CD4-positive, alpha-beta T cell (primary cell): ENCODE results near the gene TMEM191C. TPM values are rescaled to one million over a fixed set of nuclear protein-coding genes. Genes with fewer than 3 reads are reported as not detected.
"Not testable (repeated sequence)": the region's sequence is repeated elsewhere in the genome, so short reads cannot be mapped to it uniquely, and the experiment has no call there.

ENCODE experiments used
- ATAC-seq: fragments of 200-7000 bp; cut with Tn5 transposase; one replicate; pipeline ENCODE4 v1.10.0; 2022; ENCODE audit warnings: mild to moderate bottlenecking; ENCODE audit not compliant: poor library complexity
- CTCF ChIA-PET: fragments of 350-600 bp; sonication (Branson Sonifier 250); formaldehyde crosslinking; loops from one replicate; lab custom pipeline; 2021; ENCODE audit warnings: antibody characterized with exemption, inconsistent platforms; lab: Charles Lee
- POLR2A ChIA-PET: fragments of 350-600 bp; sonication (Branson Sonifier 250); formaldehyde crosslinking; loops from one replicate; lab custom pipeline; 2021; ENCODE audit warnings: antibody characterized with exemption, inconsistent platforms; lab: Charles Lee
- DNase-seq, 14 experiments: peaks; one replicate each; pipeline ENCODE4 v3.0.0-alpha.2; 2013 to 2020; ENCODE audit warnings: mixed read lengths in 2 of 14
- H3K27ac ChIP-seq, 2 donors: one replicate each; pipeline versions ENCODE4 v1.5.1 to v1.7.0; 2013; ENCODE audit warnings: low read length in 2 of 2, low read depth in 1 of 2, mild to moderate bottlenecking in 1 of 2
- H3K27me3 ChIP-seq, 2 experiments: 1 replicate in 1 of 2; 2 replicates in 1 of 2; pipeline versions ENCODE4 v1.6.1 to v1.7.0; 2013; ENCODE audit warnings: low read length in 2 of 2, control low read depth in 1 of 2, mild to moderate bottlenecking in 1 of 2, moderate library complexity in 1 of 2; ENCODE audit not compliant: insufficient read depth in 2 of 2, control insufficient read depth in 1 of 2
- H3K36me3 ChIP-seq: one replicate; pipeline ENCODE4 v1.6.1; 2013; ENCODE audit warnings: low read length, control low read depth; ENCODE audit not compliant: insufficient read depth
- H3K4me1 ChIP-seq: one replicate; pipeline ENCODE4 v1.6.1; 2013; ENCODE audit warnings: low read length, control low read depth; ENCODE audit not compliant: insufficient read depth
- H3K4me3 ChIP-seq: one replicate; pipeline ENCODE4 v1.5.1; 2013; ENCODE audit warnings: mild to moderate bottlenecking, low read length, moderate library complexity
- H3K9me3 ChIP-seq, 2 experiments: 1 replicate in 1 of 2; 2 replicates in 1 of 2; pipeline versions ENCODE4 v1.6.1 to v1.7.0; 2013; ENCODE audit warnings: low read length in 2 of 2, mild to moderate bottlenecking in 2 of 2, control low read depth in 1 of 2, moderate library complexity in 1 of 2; ENCODE audit not compliant: control insufficient read depth in 1 of 2, insufficient read depth in 1 of 2
- H3K27ac Mint-ChIP-seq: one replicate; pipeline ENCODE4 v1.8.0; 2020; ENCODE audit warnings: mixed read lengths
- H3K27me3 Mint-ChIP-seq: one replicate; pipeline ENCODE4 v1.8.0; 2021; ENCODE audit warnings: mixed read lengths
- H3K36me3 Mint-ChIP-seq: one replicate; pipeline ENCODE4 v1.8.0; 2021; ENCODE audit warnings: low read depth, mixed read lengths
- H3K4me1 Mint-ChIP-seq: one replicate; pipeline ENCODE4 v1.8.0; 2021; ENCODE audit warnings: low read depth, mixed read lengths
- H3K4me3 Mint-ChIP-seq: one replicate; pipeline ENCODE4 v1.8.0; 2020; ENCODE audit warnings: mild to moderate bottlenecking, mixed read lengths
- H3K9me3 Mint-ChIP-seq: one replicate; pipeline ENCODE4 v1.8.0; 2020; ENCODE audit warnings: mixed read lengths
- intact Hi-C, 2 experiments: fragments of 100-400 bp; cut with DNase I in 1 of 2; cut with micrococcal nuclease in 1 of 2; formaldehyde crosslinking; loops; one replicate each; pipeline versions ENCODE4 v1.15.1 to v1.9.0; 2023 to 2025; cut with DNase I, micrococcal nuclease
- total RNA-seq, 174 experiments: library from RNA in 2 of 174; stranded (reverse) in 2 of 174; gene quantifications; one replicate each; pipeline ENCODE4 v1.2.3 and lab custom pipeline; 2021 to 2026

TMEM191C gene
- total RNA-seq, 2 experiments from 2014 or later, result 3.9 to 4.3 TPM

DNA sequence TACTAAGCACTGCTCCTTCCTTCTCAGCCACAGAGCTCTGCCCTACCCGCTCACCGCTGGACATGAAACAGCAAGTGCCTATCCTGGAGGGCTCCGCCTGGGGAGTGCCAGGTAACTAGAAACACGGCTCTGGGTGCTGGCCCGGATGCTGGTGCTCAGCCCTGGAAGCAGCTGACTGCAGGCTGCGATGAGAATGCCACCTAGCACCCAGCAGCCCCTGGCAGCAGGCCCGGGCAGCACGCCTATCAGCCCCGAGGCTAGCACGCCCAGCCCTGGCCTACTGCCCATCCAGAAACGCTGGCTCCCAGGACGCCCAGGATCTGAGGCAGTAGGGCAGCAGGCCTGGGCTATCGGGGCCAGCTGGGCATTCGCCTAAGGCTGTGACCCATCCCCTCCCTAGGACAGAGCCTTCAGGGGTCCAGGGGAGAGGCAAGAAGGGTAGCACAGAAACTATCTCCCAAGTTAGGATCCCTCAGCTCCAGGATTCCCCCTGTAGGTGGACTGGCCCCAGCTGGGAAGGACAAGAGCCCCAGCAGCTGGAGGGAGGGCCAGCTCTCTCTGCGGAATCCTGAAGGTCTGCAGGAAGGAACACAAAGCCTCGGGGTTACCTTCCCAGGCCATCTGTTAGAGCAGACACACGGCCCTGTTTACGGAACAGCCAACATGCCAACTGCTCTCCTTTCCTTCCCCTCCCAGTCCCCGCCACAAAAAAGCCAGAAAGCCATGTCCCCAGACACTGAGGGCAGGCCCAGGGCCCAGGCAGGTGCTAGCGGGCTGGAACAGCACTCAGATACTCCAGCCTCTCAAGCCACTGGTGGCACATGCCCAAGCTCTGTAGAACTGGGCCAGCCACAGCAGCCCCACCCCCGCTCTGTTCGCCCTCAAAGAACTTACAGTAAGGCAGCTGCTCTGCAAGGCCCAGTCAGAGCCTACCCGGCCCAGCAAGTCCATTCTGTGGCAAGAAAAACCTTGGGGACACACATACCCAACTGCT is 26.9 kb downstream of the TMEM191C start:
- H3K27ac ChIP-seq, H3K36me3 Mint-ChIP-seq, CTCF ChIA-PET, H3K9me3 Mint-ChIP-seq, H3K4me1 Mint-ChIP-seq, H3K36me3 ChIP-seq, H3K9me3 ChIP-seq, H3K4me3 ChIP-seq, H3K4me3 Mint-ChIP-seq, H3K27me3 Mint-ChIP-seq, H3K4me1 ChIP-seq, DNase-seq, intact Hi-C loops, H3K27me3 ChIP-seq, H3K27ac Mint-ChIP-seq, POLR2A ChIA-PET: not testable (repeated sequence)
- peak; percentile 48 for ATAC-seq

DNA sequence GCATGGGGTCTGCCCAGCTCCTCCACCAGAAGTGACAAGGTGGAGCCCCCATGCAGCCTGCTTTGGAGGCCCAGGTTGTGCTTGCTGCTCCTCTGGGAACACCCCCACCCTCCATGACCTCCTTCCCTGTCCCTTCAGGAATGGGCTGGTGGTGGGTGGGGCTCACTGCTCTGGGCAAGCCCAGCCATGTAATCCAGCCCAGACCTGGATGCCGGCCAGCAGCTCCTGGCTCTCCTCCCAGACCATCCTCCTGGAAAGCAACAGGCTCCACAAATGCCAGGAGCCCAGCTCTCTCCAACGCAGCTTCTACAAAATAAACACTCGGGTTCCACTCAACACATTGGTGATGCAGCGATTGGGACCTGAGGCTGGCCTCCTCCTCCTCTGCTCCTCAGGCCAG is 30.8 kb downstream of the TMEM191C start:
- DNase-seq, H3K4me3 Mint-ChIP-seq, H3K9me3 Mint-ChIP-seq, H3K27ac Mint-ChIP-seq, H3K4me1 ChIP-seq, H3K36me3 Mint-ChIP-seq, intact Hi-C loops, H3K27me3 ChIP-seq, H3K27ac ChIP-seq, CTCF ChIA-PET, H3K36me3 ChIP-seq, H3K27me3 Mint-ChIP-seq, ATAC-seq, H3K4me3 ChIP-seq, H3K9me3 ChIP-seq, POLR2A ChIA-PET, H3K4me1 Mint-ChIP-seq: not testable (repeated sequence)

DNA sequence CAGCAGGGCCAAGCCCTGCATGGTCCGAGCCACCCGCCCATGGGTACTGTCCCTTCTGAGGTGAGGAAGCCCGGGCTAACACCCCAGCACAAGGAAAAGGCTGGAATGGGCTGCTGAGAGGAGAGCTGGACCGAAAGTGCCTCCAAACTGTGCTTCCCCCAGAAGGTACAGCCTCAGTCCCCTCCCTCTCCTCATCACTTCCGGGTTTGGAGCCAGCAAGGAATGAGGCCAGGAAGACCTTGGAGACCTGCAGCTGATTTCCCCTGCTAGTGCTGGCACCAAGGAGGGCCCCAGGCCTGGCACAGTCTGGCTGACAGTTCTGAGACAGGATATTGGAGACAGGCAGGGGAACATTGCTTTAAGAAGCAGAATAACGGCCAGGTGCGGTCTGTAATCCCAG is 31.3 kb downstream of the TMEM191C start:
- H3K4me3 ChIP-seq, result not testable (repeated sequence)

DNA sequence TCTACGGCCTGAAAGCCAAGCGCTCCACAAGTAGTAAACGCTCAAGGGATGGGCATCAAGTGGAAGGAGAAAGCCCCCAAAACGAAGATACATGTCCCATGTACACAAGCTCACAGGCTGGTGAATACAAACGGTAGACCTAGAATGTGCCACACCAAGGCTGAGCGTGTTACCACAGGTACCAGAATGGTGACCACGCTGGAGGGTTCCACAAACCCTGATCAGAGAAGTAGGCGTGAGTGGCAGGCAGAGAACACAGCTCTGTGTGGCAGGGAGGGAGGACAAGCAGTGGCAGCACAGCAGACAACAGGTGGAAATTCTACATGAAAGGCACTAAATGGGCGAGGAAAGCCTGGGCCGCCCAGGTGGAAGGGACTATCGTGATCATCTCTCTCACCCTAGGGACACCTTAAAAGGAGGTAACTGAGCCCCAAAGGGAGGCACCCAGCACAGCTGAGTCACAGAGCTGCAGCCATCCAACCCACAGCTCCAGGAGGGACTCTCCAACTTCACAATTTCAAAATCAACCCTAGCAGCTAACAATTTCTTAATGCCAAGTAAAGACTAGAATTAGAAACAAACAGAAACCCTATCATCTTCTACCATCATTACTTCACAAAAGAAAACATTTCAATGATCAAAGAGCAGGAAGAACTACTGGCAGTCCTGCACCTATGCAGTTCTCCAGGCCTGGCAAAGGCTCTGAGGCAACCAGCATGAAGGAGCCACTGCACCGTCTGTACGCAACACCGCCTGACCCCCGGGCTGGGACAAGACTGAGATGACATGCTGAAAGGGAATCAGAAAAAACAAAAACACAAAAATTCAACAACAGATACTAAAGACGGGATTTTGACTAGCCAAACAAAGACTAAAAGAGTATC is 32.7 kb downstream of the TMEM191C start:
- H3K9me3 ChIP-seq, H3K36me3 Mint-ChIP-seq, CTCF ChIA-PET, H3K4me3 Mint-ChIP-seq, POLR2A ChIA-PET, H3K4me3 ChIP-seq, H3K36me3 ChIP-seq, H3K9me3 Mint-ChIP-seq, H3K27ac Mint-ChIP-seq, H3K27me3 ChIP-seq, H3K27ac ChIP-seq, intact Hi-C loops, H3K4me1 Mint-ChIP-seq, H3K4me1 ChIP-seq, DNase-seq, H3K27me3 Mint-ChIP-seq: not testable (repeated sequence)
- ATAC-seq, result peak; percentile 92

More for the DNA sequence above, 31.3 kb downstream of the TMEM191C start:
- H3K4me1 ChIP-seq, intact Hi-C loops, H3K4me1 Mint-ChIP-seq, H3K27ac Mint-ChIP-seq, POLR2A ChIA-PET, CTCF ChIA-PET, H3K9me3 ChIP-seq, ATAC-seq, H3K27ac ChIP-seq, H3K36me3 ChIP-seq, H3K9me3 Mint-ChIP-seq, DNase-seq, H3K36me3 Mint-ChIP-seq, H3K4me3 Mint-ChIP-seq, H3K27me3 ChIP-seq, H3K27me3 Mint-ChIP-seq: not testable (repeated sequence)

DNA sequence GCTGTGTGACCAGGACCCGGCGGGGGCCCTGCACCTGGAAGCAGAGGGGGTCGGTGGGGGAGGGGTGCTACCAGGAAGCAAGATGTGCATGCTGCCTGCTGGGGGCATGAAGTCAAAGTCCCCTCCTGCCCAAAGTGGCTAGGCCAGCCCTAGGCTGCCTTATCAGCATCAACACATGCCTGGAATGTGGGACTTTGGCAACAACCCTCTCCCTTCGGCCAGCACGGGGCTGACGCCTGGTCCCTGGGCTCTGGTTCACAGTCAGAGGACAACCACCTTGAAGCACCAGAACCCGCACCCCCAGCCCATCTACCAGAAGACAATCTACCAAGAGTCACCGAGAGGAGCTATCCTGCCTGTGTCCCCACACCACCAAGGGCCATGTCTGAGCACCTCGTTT is 43.2 kb downstream of the TMEM191C start:
- H3K4me3 ChIP-seq, H3K36me3 ChIP-seq, H3K4me3 Mint-ChIP-seq, intact Hi-C loops, H3K36me3 Mint-ChIP-seq, ATAC-seq, H3K27me3 Mint-ChIP-seq, DNase-seq, H3K27ac Mint-ChIP-seq, CTCF ChIA-PET, H3K27ac ChIP-seq, POLR2A ChIA-PET, H3K9me3 ChIP-seq, H3K27me3 ChIP-seq, H3K4me1 Mint-ChIP-seq, H3K4me1 ChIP-seq, H3K9me3 Mint-ChIP-seq: not testable (repeated sequence)

DNA sequence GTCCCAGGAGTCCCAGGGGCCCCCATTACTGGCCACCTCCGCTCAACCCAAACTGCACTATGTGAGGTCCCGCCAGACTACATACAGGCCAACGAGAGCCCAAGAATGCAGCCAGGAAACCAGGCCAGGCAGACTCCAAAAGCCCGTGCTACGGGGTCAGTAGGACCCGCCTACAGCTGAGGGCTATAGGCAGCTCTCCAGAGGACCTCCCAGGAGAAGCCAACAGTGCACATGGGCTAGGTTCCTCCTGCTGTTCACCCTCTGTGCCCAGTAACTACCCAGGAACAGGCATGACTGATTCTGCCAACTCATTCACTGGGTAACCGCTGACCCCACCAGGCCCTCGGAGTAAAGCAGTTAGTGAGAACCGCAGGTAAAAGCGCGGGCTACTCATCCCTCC is 44.8 kb downstream of the TMEM191C start:
- H3K9me3 Mint-ChIP-seq, H3K27me3 Mint-ChIP-seq, H3K4me1 ChIP-seq, H3K4me3 Mint-ChIP-seq, CTCF ChIA-PET, H3K27ac ChIP-seq, POLR2A ChIA-PET, H3K27me3 ChIP-seq, H3K9me3 ChIP-seq, intact Hi-C loops, H3K27ac Mint-ChIP-seq, ATAC-seq, H3K4me1 Mint-ChIP-seq, DNase-seq, H3K36me3 ChIP-seq, H3K4me3 ChIP-seq, H3K36me3 Mint-ChIP-seq: not testable (repeated sequence)
